Colonic mucosa (tissue), 4 donors: Measurements from ENCODE around the gene RAPGEF4. TPM values are rescaled to one million over a fixed set of nuclear protein-coding genes. Genes with fewer than 3 reads are reported as not detected.

Experiments
- DNase-seq: peaks from one replicate; pipeline ENCODE4 v3.0.0-alpha.2; 2020
- H3K27ac ChIP-seq: fragments of 200-600 bp; one replicate; pipeline ENCODE4 v1.8.0; 2021
- H3K27me3 ChIP-seq: fragments of 200-600 bp; one replicate; pipeline ENCODE4 v1.8.0; 2021
- H3K36me3 ChIP-seq: fragments of 200-600 bp; one replicate; pipeline ENCODE4 v1.8.0; 2021
- H3K4me1 ChIP-seq: fragments of 200-600 bp; one replicate; pipeline ENCODE4 v1.8.0; 2021; ENCODE audit warnings: mild to moderate bottlenecking
- H3K4me3 ChIP-seq: fragments of 200-600 bp; one replicate; pipeline ENCODE4 v1.8.0; 2021
- H3K9ac ChIP-seq, 2 donors: one replicate each; pipeline ENCODE4 v1.7.0; 2013; ENCODE audit warnings: control low read depth in 2 of 2, low read depth in 2 of 2, low read length in 2 of 2
- H3K9me3 ChIP-seq: fragments of 200-600 bp; one replicate; pipeline ENCODE4 v1.8.0; 2021
- CTCF ChIP-seq: fragments of 200-600 bp; IDR thresholded peaks from one replicate; pipeline ENCODE4 v1.8.0; 2022; ENCODE audit warnings: antibody characterized with exemption, mild to moderate bottlenecking
- intact Hi-C: fragments of 100-400 bp; cut with DNase I; formaldehyde crosslinking; loops from one replicate; pipeline ENCODE4 v1.14.1; 2022
- total RNA-seq, 2 donors: library from RNA; stranded (reverse); fragmentation: NEBNext Ultra II Directional in 1 of 2; extraction: Animal tissue kit (Norgen Biotek cat#: 25700) in 1 of 2; gene quantifications; one replicate each; pipeline ENCODE4 v1.2.1, GENCODE V29; 2021
- donor health status: healthy.
- donor health status: DM: no; HTN: no; CAD: no.
- donor health status: DM: no; HTN: no; CAD: no.

The RAPGEF4 gene
- total RNA-seq, 2 donors from 2014 or later: 1.3 to 1.5 TPM

DNA sequence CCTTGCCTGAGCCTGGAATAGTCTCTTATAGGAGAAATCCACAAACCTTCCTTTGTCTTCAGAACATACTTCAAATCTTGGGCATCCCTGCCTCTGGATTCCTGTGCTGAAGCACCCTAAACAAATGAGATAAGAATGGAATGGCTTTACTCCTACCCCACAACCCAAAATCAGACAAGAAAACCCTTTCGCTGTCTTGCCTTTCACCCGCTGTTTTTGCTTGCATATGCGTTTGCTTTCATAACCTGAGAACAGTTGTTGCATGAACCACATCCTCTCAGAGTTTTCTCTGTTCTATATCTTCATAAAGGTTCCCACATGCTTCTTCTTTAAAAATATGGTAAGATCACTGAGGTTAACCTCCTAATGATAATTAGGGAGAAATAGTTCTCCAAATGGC, 207.9 kb downstream of the RAPGEF4 start:
- Histone ChIP-seq H3K4me3 (no peak overlapping the region), H3K9me3 (no peaks in the 10 kb centered on the region), H3K27me3 (no peaks in the 10 kb centered on the region), H3K4me1 (no peaks in the 10 kb centered on the region), H3K27ac (no peak overlapping the region), H3K9ac (no peak overlapping the region), H3K36me3 (no peaks in the 10 kb centered on the region)
- no peak for DNase-seq
- intact Hi-C loops: no loop called here
- TF ChIP-seq CTCF: no peak

GRCh38 chr2:172944022-172944793, 208.6 kb downstream of the RAPGEF4 start:
- intact Hi-C loops: no loop called here
- no peak for DNase-seq
- no peak for TF ChIP-seq CTCF
- Histone ChIP-seq H3K9ac (no peak overlapping the region), H3K36me3 (no peaks in the 10 kb centered on the region), H3K4me1 (no peaks in the 10 kb centered on the region), H3K27ac (no peak overlapping the region), H3K4me3 (no peak overlapping the region), H3K9me3 (no peaks in the 10 kb centered on the region), H3K27me3 (no peaks in the 10 kb centered on the region)

- no peak overlapping the region for H3K27ac ChIP-seq
- H3K36me3 ChIP-seq: no peaks in the 10 kb centered on the region
- TF ChIP-seq CTCF: no peak
- no peak overlapping the region for H3K4me3 ChIP-seq
- no peak overlapping the region for H3K9ac ChIP-seq
- H3K27me3 ChIP-seq: no peaks in the 10 kb centered on the region
- no peak for DNase-seq
- H3K9me3 ChIP-seq: no peaks in the 10 kb centered on the region
- H3K4me1 ChIP-seq: no peaks in the 10 kb centered on the region
- intact Hi-C loops: no loop called here
Observed at GRCh38 chr2:172944794-172945509, 209.3 kb downstream of the RAPGEF4 start.

- TF ChIP-seq CTCF: no peak
- H3K4me1 ChIP-seq: no peaks in the 10 kb centered on the region
- no peak overlapping the region for H3K4me3 ChIP-seq
- intact Hi-C loops: no loop called here
- no peaks in the 10 kb centered on the region for H3K27me3 ChIP-seq
- H3K9me3 ChIP-seq: no peaks in the 10 kb centered on the region
- DNase-seq: no peak
- H3K36me3 ChIP-seq: no peaks in the 10 kb centered on the region
- H3K9ac ChIP-seq: no peak overlapping the region
- H3K27ac ChIP-seq: no peak overlapping the region
Observed at GRCh38 chr2:172945510-172945850, 209.8 kb downstream of the RAPGEF4 start.

DNA sequence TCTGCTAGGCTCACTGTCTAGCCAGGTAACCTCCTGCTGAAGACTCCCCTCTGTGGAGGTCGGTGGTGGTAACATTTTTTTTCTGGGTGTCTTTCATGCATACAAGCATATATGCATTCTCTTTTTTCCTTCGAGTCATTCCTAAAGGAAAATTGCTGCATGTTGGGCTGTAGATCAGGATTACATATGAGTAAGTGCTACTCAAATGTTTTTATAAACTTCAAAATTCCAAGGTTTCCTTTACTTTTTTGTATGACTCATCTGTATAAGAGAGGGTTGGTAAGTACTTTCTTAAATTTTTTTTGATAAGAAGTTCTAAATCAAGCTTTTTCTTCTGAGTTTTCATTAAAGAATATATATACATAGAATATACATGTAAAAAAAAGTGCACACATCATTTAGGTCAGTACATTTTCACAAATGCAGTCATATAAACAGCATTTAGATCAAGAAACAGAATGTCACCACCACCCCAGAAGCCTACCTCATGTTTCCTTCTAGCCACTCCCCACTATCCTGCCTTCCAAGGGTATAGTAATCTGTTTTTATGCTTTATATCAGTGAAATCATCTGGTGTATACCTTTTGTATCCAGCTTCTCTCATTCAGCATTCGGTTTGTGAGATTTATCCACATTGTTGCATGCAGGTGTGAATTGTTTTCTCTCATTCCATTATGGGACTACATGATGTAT, 212.0 kb downstream of the RAPGEF4 start:
- Histone ChIP-seq H3K9ac (no peak overlapping the region), H3K9me3 (no peaks in the 10 kb centered on the region), H3K27ac (no peak overlapping the region), H3K4me1 (no peaks in the 10 kb centered on the region), H3K36me3 (no peaks in the 10 kb centered on the region), H3K4me3 (no peak overlapping the region), H3K27me3 (no peaks in the 10 kb centered on the region)
- no peak for TF ChIP-seq CTCF
- intact Hi-C loops: no loop called here
- no peak for DNase-seq
